Osteoblast (primary cell): ENCODE results near the gene MAN2B2. TPM values are rescaled to one million over a fixed set of nuclear protein-coding genes. Genes with fewer than 3 reads are reported as not detected.

Source experiments
- DNase-seq: peaks from one replicate; pipeline ENCODE4 v3.0.0; 2011; ENCODE audit warnings: low spot score, mixed read lengths; ENCODE audit not compliant: insufficient read length; ENCODE audit errors: missing footprints
- H2AFZ ChIP-seq: 2 replicates; pipeline ENCODE4 v1.6.0; 2011; ENCODE audit warnings: mild to moderate bottlenecking, low read length
- H3K27ac ChIP-seq: 2 replicates; pipeline ENCODE4 v1.5.1; 2011; ENCODE audit warnings: mild to moderate bottlenecking, low read depth, low read length, moderate library complexity
- H3K27me3 ChIP-seq: 2 replicates; pipeline ENCODE4 v1.6.0; 2012; ENCODE audit warnings: mild to moderate bottlenecking, control low read depth, inconsistent platforms, low read length, moderate library complexity; ENCODE audit not compliant: insufficient read depth
- H3K36me3 ChIP-seq: 2 replicates; pipeline ENCODE4 v1.5.1; 2011; ENCODE audit warnings: mild to moderate bottlenecking, low read length, control low read depth, moderate library complexity; ENCODE audit not compliant: insufficient read depth
- H3K4me1 ChIP-seq: 2 replicates; pipeline ENCODE4 v1.5.1; 2011; ENCODE audit warnings: mild to moderate bottlenecking, low read length, control low read depth, moderate library complexity; ENCODE audit not compliant: insufficient read depth
- H3K4me2 ChIP-seq: 2 replicates; pipeline ENCODE4 v1.6.0; 2011; ENCODE audit warnings: mild to moderate bottlenecking, low read length; ENCODE audit not compliant: insufficient read depth
- H3K4me3 ChIP-seq: fragments of 200-600 bp; sonication (generic); 3 replicates; pipeline ENCODE4 v1.5.1; 2012; ENCODE audit warnings: mild to moderate bottlenecking, low read length, inconsistent platforms; ENCODE audit not compliant: insufficient read depth
- H3K79me2 ChIP-seq: 2 replicates; pipeline ENCODE4 v1.6.0; 2012; ENCODE audit warnings: mild to moderate bottlenecking, low read length, control low read depth, inconsistent platforms; ENCODE audit not compliant: insufficient read depth
- H3K9me3 ChIP-seq: 2 replicates; pipeline ENCODE4 v1.5.1; 2011; ENCODE audit warnings: low read depth, low read length, control low read depth
- H4K20me1 ChIP-seq: 2 replicates; pipeline ENCODE4 v1.6.0; 2012; ENCODE audit warnings: mild to moderate bottlenecking, low read length, control low read depth; ENCODE audit not compliant: insufficient read depth
- CTCF ChIP-seq: IDR thresholded peaks from 2 replicates; pipeline ENCODE4 v1.5.1; 2011; ENCODE audit warnings: mild to moderate bottlenecking, low read depth, low read length, moderate library complexity; ENCODE audit errors: extremely low read depth
- total RNA-seq: library from RNA; depleted of rRNA; stranded (reverse); fragments of >200 nt; gene quantifications from 2 replicates; pipeline ENCODE4 v1.2.3, GENCODE V29; 2012

MAN2B2 gene
- total RNA-seq, 1 donor: 28.2 TPM

GRCh38 chr4:6562931-6563901, 11.8 kb upstream of the MAN2B2 start:
- Histone ChIP-seq H3K79me2 (no peaks in the 10 kb centered on the region), H4K20me1 (no peaks in the 10 kb centered on the region), H3K36me3 (no peaks in the 10 kb centered on the region), H2AFZ (no peak overlapping the region), H3K27me3 (peaks cover 67% of the 10 kb centered on the region), H3K4me3 (peak overlapping the region; percentile 46), H3K9me3 (no peaks in the 10 kb centered on the region), H3K4me2 (peak overlapping the region; percentile 36), H3K27ac (no peak overlapping the region), H3K4me1 (no peaks in the 10 kb centered on the region)
- no peak for TF ChIP-seq CTCF
- DNase-seq: peak; percentile 97

- peaks cover 3% of the 10 kb centered on the region for H3K4me1 ChIP-seq
- no peaks in the 10 kb centered on the region for H3K9me3 ChIP-seq
- H3K36me3 ChIP-seq: no peaks in the 10 kb centered on the region
- no peak overlapping the region for H2AFZ ChIP-seq
- no peak for TF ChIP-seq CTCF
- H3K4me3 ChIP-seq: no peak overlapping the region
- no peak overlapping the region for H3K4me2 ChIP-seq
- peak; percentile 27 for DNase-seq
- H3K27me3 ChIP-seq: peaks cover 59% of the 10 kb centered on the region
- no peak overlapping the region for H3K27ac ChIP-seq
- no peaks in the 10 kb centered on the region for H4K20me1 ChIP-seq
- H3K79me2 ChIP-seq: no peaks in the 10 kb centered on the region
Measured at GRCh38 chr4:6563935-6564645, 10.9 kb upstream of the MAN2B2 start.

- DNase-seq: peak; percentile 87
- Histone ChIP-seq H3K4me2 (no peak overlapping the region), H3K27me3 (peaks cover 45% of the 10 kb centered on the region), H4K20me1 (no peaks in the 10 kb centered on the region), H3K79me2 (no peaks in the 10 kb centered on the region), H3K4me1 (peaks cover 3% of the 10 kb centered on the region), H3K36me3 (no peaks in the 10 kb centered on the region), H3K4me3 (no peak overlapping the region), H2AFZ (no peak overlapping the region), H3K9me3 (no peaks in the 10 kb centered on the region), H3K27ac (no peak overlapping the region)
- no peak for TF ChIP-seq CTCF
Measured at GRCh38 chr4:6565691-6566390, 9.1 kb upstream of the MAN2B2 start.
